ELR (cell line): ENCODE results near the gene ZNF837.
"Not testable (repeated sequence)": the region's sequence is repeated elsewhere in the genome, so short reads cannot be mapped to it uniquely, and the experiment has no call there.

Experiments used
- DNase-seq: peaks from one replicate; pipeline ENCODE4 v3.0.0-alpha.2; 2015; ENCODE audit warnings: low read depth

Gene ZNF837

GRCh38 chr19:58350871-58351557, 29.8 kb downstream of the ZNF837 start:
- no peak for DNase-seq

GRCh38 chr19:58350001-58350861, 30.6 kb downstream of the ZNF837 start:
- DNase-seq = no peak

GRCh38 chr19:58349590-58349989, 31.2 kb downstream of the ZNF837 start:
- no peak for DNase-seq

GRCh38 chr19:58348080-58348479, 32.8 kb downstream of the ZNF837 start:
- not testable (repeated sequence) for DNase-seq

GRCh38 chr19:58346961-58347929, 33.6 kb downstream of the ZNF837 start:
- DNase-seq = peak; percentile 76

GRCh38 chr19:58345558-58345957, 35.3 kb downstream of the ZNF837 start:
- no peak for DNase-seq

- peak; percentile 61 for DNase-seq
These were observed 41.8 kb downstream of the ZNF837 start for GRCh38 chr19:58338825-58339558.

- no peak for DNase-seq
These were observed 42.5 kb downstream of the ZNF837 start for GRCh38 chr19:58338336-58338735.

GRCh38 chr19:58336820-58337219, 44.0 kb downstream of the ZNF837 start:
- DNase-seq = no peak

GRCh38 chr19:58336216-58336615, 44.6 kb downstream of the ZNF837 start:
- DNase-seq = no peak

- no peak for DNase-seq
These were observed 45.2 kb downstream of the ZNF837 start for GRCh38 chr19:58335630-58336029.

- no peak for DNase-seq
These were observed 46.1 kb downstream of the ZNF837 start for GRCh38 chr19:58334691-58335249.

GRCh38 chr19:58332697-58333096, 48.1 kb downstream of the ZNF837 start:
- no peak for DNase-seq

GRCh38 chr19:58330458-58330857, 50.4 kb downstream of the ZNF837 start:
- DNase-seq = peak; percentile 73

- DNase-seq = peak; percentile 21
These were observed 51.8 kb downstream of the ZNF837 start for GRCh38 chr19:58328999-58329398.

- DNase-seq = peak; percentile 94
These were observed 53.7 kb downstream of the ZNF837 start, which contains the start of gene ZSCAN22 for GRCh38 chr19:58326914-58327726. TSS of gene ZSCAN22 (plus strand) at chr19:58326994. CDS start at chr19:58334803, 7,809 bp downstream.

GRCh38 chr19:58326501-58326913, 54.3 kb downstream of the ZNF837 start:
- no peak for DNase-seq

GRCh38 chr19:58325311-58326022, 55.4 kb downstream of the ZNF837 start:
- DNase-seq = peak; percentile 56

- no peak for DNase-seq
These were observed 61.6 kb downstream of the ZNF837 start for GRCh38 chr19:58319241-58319640.
